ENCODE results near the gene ANXA4. TPM values are rescaled to one million over a fixed set of nuclear protein-coding genes. Genes with fewer than 3 reads are reported as not detected.
A peak's percentile ranks its signal among the peaks of the same experiment; 100 is the strongest.

The ANXA4 gene
- total and polyA plus RNA-seq, 2 of the 13 experiments (the other 11 are each of a cell fraction or from before 2014, with no cell fraction given): 155 to 168 TPM

- TF ChIP-seq RAD21 (CRISPR knock-in tag; IDR thresholded peaks at IDR 0.05) (peak; percentile 50), ZBED4 (CRISPR knock-in tag; IDR thresholded peaks at IDR 0.05; ENCODE audit: borderline replicate concordance) (no peak), TEAD3 (CRISPR knock-in tag; optimal IDR thresholded peaks at IDR 0.05; ENCODE audit: borderline replicate concordance) (peak; percentile 64), BRD4 (CRISPR knock-in tag; IDR thresholded peaks at IDR 0.05) (peak; percentile 86), NR0B2 (CRISPR knock-in tag; IDR thresholded peaks at IDR 0.05) (0 out of 2 replicates have a peak, but pooled peaks have one; percentile 22), MED13 (CRISPR knock-in tag; IDR thresholded peaks at IDR 0.05) (peak; percentile 72; the same call in 1 of the 2 replicates), MED1 (CRISPR knock-in tag; IDR thresholded peaks at IDR 0.05) (peak; percentile 84), MAX (IDR thresholded peaks at IDR 0.05) (peak; percentile 59; the same call in 1 of the 2 replicates), KDM5B (CRISPR knock-in tag; IDR thresholded peaks at IDR 0.05; ENCODE audit: borderline replicate concordance) (0 out of 2 replicates have a peak, but pooled peaks have one; percentile 33), RXRB (CRISPR knock-in tag; IDR thresholded peaks at IDR 0.05; ENCODE audit: borderline replicate concordance) (0 out of 2 replicates have a peak, but pooled peaks have one; percentile 17), SNAPC2 (CRISPR knock-in tag; IDR thresholded peaks at IDR 0.05) (0 out of 2 replicates have a peak, but pooled peaks have one; percentile 32), HDAC2 (CRISPR knock-in tag; IDR thresholded peaks at IDR 0.05) (peak; percentile 59; the same call in 1 of the 2 replicates), ZNF205 (CRISPR knock-in tag; IDR thresholded peaks at IDR 0.05) (no peak), NCOA2 (CRISPR knock-in tag; IDR thresholded peaks at IDR 0.05) (peak; percentile 65; the same call in 1 of the 2 replicates), ZNF281 (CRISPR knock-in tag; IDR thresholded peaks at IDR 0.05; ENCODE audit: borderline replicate concordance) (no peak), SRSF1 (optimal IDR thresholded peaks at IDR 0.05; ENCODE audit: low read depth, low read length) (no peak), POGZ (CRISPR knock-in tag; IDR thresholded peaks at IDR 0.05) (0 out of 2 replicates have a peak, but pooled peaks have one; percentile 22), ZMYM2 (CRISPR knock-in tag; IDR thresholded peaks at IDR 0.05) (peak; percentile 42; the same call in 1 of the 2 replicates), CREM (IDR thresholded peaks at IDR 0.05) (peak; percentile 83), CREM (CRISPR knock-in tag; IDR thresholded peaks at IDR 0.05) (no peak), ZNF12 (CRISPR knock-in tag; IDR thresholded peaks at IDR 0.05) (no peak), ZBTB37 (CRISPR knock-in tag; IDR thresholded peaks at IDR 0.05) (no peak), PAWR (CRISPR knock-in tag; IDR thresholded peaks at IDR 0.05; ENCODE audit: borderline replicate concordance) (no peak)
Observed at GRCh38 chr2:69734035-69734611, 7.8 kb upstream of the ANXA4 start (continued).

All from HepG2 (cell line).